Measurements from ENCODE around the gene LINC00305. TPM values are rescaled to one million over a fixed set of nuclear protein-coding genes. Genes with fewer than 3 reads are reported as not detected.

Gene LINC00305
- total RNA-seq, 4 donors from 2014 or later, result 0.97 TPM; not detected in 3

- Histone ChIP-seq H3K36me3 (no peaks in the 10 kb centered on the region), H3K27ac (no peak overlapping the region), H3K4me3 (no peak overlapping the region), H3K27me3 (no peaks in the 10 kb centered on the region), H3K4me1 (no peaks in the 10 kb centered on the region), H3K9me3 (no peaks in the 10 kb centered on the region)
- TF ChIP-seq, protein P1, sequence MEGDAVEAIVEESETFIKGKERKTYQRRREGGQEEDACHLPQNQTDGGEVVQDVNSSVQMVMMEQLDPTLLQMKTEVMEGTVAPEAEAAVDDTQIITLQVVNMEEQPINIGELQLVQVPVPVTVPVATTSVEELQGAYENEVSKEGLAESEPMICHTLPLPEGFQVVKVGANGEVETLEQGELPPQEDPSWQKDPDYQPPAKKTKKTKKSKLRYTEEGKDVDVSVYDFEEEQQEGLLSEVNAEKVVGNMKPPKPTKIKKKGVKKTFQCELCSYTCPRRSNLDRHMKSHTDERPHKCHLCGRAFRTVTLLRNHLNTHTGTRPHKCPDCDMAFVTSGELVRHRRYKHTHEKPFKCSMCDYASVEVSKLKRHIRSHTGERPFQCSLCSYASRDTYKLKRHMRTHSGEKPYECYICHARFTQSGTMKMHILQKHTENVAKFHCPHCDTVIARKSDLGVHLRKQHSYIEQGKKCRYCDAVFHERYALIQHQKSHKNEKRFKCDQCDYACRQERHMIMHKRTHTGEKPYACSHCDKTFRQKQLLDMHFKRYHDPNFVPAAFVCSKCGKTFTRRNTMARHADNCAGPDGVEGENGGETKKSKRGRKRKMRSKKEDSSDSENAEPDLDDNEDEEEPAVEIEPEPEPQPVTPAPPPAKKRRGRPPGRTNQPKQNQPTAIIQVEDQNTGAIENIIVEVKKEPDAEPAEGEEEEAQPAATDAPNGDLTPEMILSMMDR (IDR thresholded peaks at IDR 0.05), result no peak
- TF ChIP-seq POLR2A (IDR thresholded peaks at IDR 0.05), result no peak
- intact Hi-C loops (cut with DNase I; ENCODE audit: low total_unique reads), result no loop called here
- DNase-seq, result no peak
Measured at GRCh38 chr18:64180171-64180570, 31.3 kb upstream of the LINC00305 start.

DNA sequence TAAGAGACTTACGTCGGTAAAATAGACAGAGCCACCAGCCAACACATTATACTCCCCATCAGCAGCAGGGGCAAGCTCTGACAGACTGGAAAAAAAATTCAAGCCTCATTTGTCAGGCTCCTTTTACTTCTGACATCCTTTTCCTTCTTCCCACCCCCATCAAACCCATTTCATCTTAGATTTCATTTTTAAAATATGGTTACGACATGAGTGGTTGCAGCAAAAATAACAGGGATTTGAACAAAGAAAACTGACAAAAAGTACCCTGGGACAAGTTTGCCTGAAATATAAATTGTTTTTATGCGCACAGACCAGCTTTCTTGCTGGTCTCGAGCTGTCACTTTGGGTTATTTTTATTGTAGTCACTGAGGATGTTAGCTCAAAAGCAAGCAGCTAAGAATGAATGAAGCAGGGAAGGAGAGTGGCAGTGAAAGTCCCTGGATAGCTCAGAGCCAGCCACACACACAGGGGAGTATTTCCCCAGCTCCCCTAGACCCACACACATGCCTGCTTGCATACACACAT is 30.7 kb upstream of the LINC00305 start:
- Histone ChIP-seq H3K36me3 (no peaks in the 10 kb centered on the region), H3K27ac (no peak overlapping the region), H3K9me3 (no peaks in the 10 kb centered on the region), H3K27me3 (no peaks in the 10 kb centered on the region), H3K4me1 (no peaks in the 10 kb centered on the region), H3K4me3 (no peak overlapping the region)
- intact Hi-C loops (cut with DNase I; ENCODE audit: low total_unique reads), result no loop called here
- TF ChIP-seq, protein P1 (IDR thresholded peaks at IDR 0.05), result no peak
- no peak for TF ChIP-seq POLR2A (IDR thresholded peaks at IDR 0.05)
- no peak for DNase-seq

DNA sequence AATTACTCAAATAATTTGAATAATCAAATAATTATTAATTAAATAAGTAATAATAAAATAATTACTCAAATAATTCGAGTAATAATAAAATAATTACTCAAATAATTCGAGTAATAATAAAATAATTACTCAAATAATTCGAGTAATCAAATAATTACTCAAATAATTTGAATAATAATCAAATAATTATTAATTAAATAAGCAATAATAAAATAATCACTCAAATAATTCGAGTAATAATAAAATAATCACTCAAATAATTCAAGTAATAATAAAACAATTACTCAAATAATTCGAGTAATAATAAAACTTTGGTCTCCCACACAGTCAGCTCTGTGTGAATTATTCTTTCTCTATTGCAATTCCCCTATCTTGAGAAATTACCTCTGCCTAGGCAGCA is 30.0 kb upstream of the LINC00305 start:
- Histone ChIP-seq H3K4me3 (no peak overlapping the region), H3K27ac (no peak overlapping the region), H3K27me3 (no peaks in the 10 kb centered on the region), H3K36me3 (no peaks in the 10 kb centered on the region), H3K4me1 (no peaks in the 10 kb centered on the region), H3K9me3 (no peaks in the 10 kb centered on the region)
- TF ChIP-seq, protein P1 (IDR thresholded peaks at IDR 0.05), result no peak
- TF ChIP-seq POLR2A (IDR thresholded peaks at IDR 0.05), result no peak
- intact Hi-C loops (cut with DNase I; ENCODE audit: low total_unique reads), result no loop called here
- no peak for DNase-seq

DNA sequence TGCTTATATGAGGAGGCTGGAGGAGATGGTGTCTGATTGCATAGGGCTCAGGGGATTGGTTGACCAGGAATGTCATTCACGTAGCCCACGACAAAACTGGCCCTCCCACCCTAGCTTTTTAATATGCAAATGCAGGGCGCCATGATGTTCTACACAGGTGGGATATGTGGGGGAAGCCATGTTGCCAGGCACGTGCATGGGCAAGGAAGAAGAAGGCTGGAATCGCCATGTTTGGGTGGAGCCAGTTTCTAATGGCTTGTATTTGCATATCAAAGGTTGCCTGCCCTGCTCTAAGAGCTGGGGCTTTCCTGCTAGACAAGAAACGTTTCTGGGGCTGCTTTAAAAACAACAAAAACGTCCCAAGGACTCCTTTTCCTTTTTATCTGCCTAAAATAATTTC is 26.5 kb upstream of the LINC00305 start:
- Histone ChIP-seq H3K4me3 (no peak overlapping the region), H3K4me1 (no peaks in the 10 kb centered on the region), H3K9me3 (no peaks in the 10 kb centered on the region), H3K27ac (no peak overlapping the region), H3K27me3 (no peaks in the 10 kb centered on the region), H3K36me3 (no peaks in the 10 kb centered on the region)
- intact Hi-C loops (cut with DNase I; ENCODE audit: low total_unique reads), result no loop called here
- TF ChIP-seq, protein P1 (IDR thresholded peaks at IDR 0.05), result no peak
- TF ChIP-seq POLR2A (IDR thresholded peaks at IDR 0.05), result no peak
- no peak for DNase-seq

DNA sequence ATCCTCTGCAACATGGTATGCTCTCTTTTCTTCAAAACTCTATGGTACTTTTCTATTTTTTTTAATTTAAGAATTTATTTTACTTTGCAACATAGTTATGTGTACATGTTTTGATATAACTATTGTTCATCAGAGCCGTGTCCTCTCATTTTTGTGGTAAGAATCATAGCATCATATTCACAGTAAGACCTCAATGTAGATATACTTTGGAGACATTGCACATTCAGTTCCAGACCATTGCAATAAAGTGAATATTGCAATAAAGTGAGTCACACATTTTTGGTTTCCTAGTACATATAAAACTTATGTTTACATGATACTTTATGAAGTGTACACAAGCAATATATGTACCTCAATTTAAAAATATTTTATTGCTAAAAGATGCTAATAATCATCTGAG is 22.7 kb upstream of the LINC00305 start:
- no peaks in the 10 kb centered on the region for H3K27me3 ChIP-seq
- no peak overlapping the region for H3K27ac ChIP-seq
- no peaks in the 10 kb centered on the region for H3K4me1 ChIP-seq
- TF ChIP-seq, protein P1 (IDR thresholded peaks at IDR 0.05), result no peak
- no peak for TF ChIP-seq POLR2A (IDR thresholded peaks at IDR 0.05)
- no peak overlapping the region for H3K4me3 ChIP-seq
- DNase-seq, result no peak
- intact Hi-C loops (cut with DNase I; ENCODE audit: low total_unique reads), result no loop called here
- H3K36me3 ChIP-seq, result no peaks in the 10 kb centered on the region
- H3K9me3 ChIP-seq, result no peaks in the 10 kb centered on the region

Measured in uterus (tissue), 4 donors.